Measurements from ENCODE around the gene NOD1.

The NOD1 gene

GRCh38 chr7:30470163-30470770, 8.3 kb downstream of the NOD1 start:
- DNase-seq: no peak

- no peak for DNase-seq
Observed at GRCh38 chr7:30469303-30469702, 9.3 kb downstream of the NOD1 start.

- DNase-seq: no peak
Observed at GRCh38 chr7:30468791-30469190, 9.8 kb downstream of the NOD1 start.

- DNase-seq: peak in 2 of 4 experiments; percentile 38 to 42
Observed at GRCh38 chr7:30468041-30468440, 10.5 kb downstream of the NOD1 start.

- no peak for DNase-seq
Observed at GRCh38 chr7:30467271-30467670, 11.3 kb downstream of the NOD1 start.

- no peak for DNase-seq
Observed at GRCh38 chr7:30466266-30466665, 12.3 kb downstream of the NOD1 start.

- no peak for DNase-seq
Observed at GRCh38 chr7:30465811-30466180, 12.8 kb downstream of the NOD1 start.

- peak in 1 of 4 experiments; percentile 15 for DNase-seq
Observed at GRCh38 chr7:30465046-30465810, 13.4 kb downstream of the NOD1 start.

- peak; percentile 45 to 70 (median 58) for DNase-seq
Observed at GRCh38 chr7:30464231-30464671, 14.3 kb downstream of the NOD1 start.

GRCh38 chr7:30463405-30464145, 15.0 kb downstream of the NOD1 start:
- peak; percentile 51 to 77 (median 66) for DNase-seq

GRCh38 chr7:30462179-30462578, 16.4 kb downstream of the NOD1 start:
- DNase-seq: peak; percentile 23 to 78 (median 52)

- DNase-seq: no peak
Observed at GRCh38 chr7:30460246-30460633, 18.3 kb downstream of the NOD1 start.

GRCh38 chr7:30459591-30460245, 18.9 kb downstream of the NOD1 start:
- DNase-seq: peak in 3 of 4 experiments; percentile 37 to 54 (median 49)

GRCh38 chr7:30458311-30458710, 20.3 kb downstream of the NOD1 start:
- DNase-seq: no peak

- no peak for DNase-seq
Observed at GRCh38 chr7:30453921-30454320, 24.7 kb downstream of the NOD1 start.

- DNase-seq: no peak
Observed at GRCh38 chr7:30453016-30453415, 25.6 kb downstream of the NOD1 start.

GRCh38 chr7:30452280-30452930, 26.2 kb downstream of the NOD1 start:
- DNase-seq: no peak

- no peak for DNase-seq
Observed at GRCh38 chr7:30451539-30452279, 26.9 kb downstream of the NOD1 start.

- DNase-seq: no peak
Observed at GRCh38 chr7:30450983-30451497, 27.5 kb downstream of the NOD1 start.

GRCh38 chr7:30450240-30450982, 28.2 kb downstream of the NOD1 start:
- no peak for DNase-seq

All from suppressor macrophage (primary cell).